Heart left ventricle (tissue), 16 donors: ENCODE results near the gene ZFAND3. TPM values are rescaled to one million over a fixed set of nuclear protein-coding genes. Genes with fewer than 3 reads are reported as not detected.
A peak's percentile ranks its signal among the peaks of the same experiment; 100 is the strongest.

Experiments used
- ATAC-seq, 4 donors: fragments of 200-7000 bp; cut with Tn5 transposase; one replicate each; pipeline ENCODE4 v1.9.1; 2020 to 2022; ENCODE audit warnings: moderate library complexity in 4 of 4, mild to moderate bottlenecking in 3 of 4, moderate number of reproducible peaks in 1 of 4
- DNase-seq, 5 donors: peaks; one replicate each; pipeline ENCODE4 v3.0.0-alpha.2; 2020
- H3K27ac ChIP-seq, 12 donors: fragments of 200-600 bp; sonication (generic) in 4 of 12; one replicate each; pipeline versions ENCODE4 v1.5.0 to v1.8.0; 2016 to 2022; ENCODE audit warnings: mild to moderate bottlenecking in 2 of 12
- H3K27me3 ChIP-seq, 9 donors: fragments of 200-600 bp; sonication (generic) in 2 of 9; one replicate each; pipeline versions ENCODE4 v1.5.1 to v1.8.0; 2016 to 2022; ENCODE audit warnings: mild to moderate bottlenecking in 3 of 9
- H3K36me3 ChIP-seq, 9 donors: fragments of 200-600 bp; sonication (generic) in 2 of 9; one replicate each; pipeline versions ENCODE4 v1.5.0 to v1.8.0; 2018 to 2022; ENCODE audit warnings: mild to moderate bottlenecking in 2 of 9
- H3K4me1 ChIP-seq, 12 donors: fragments of 200-600 bp; sonication (generic) in 4 of 12; one replicate each; pipeline versions ENCODE4 v1.5.0 to v1.8.0; 2016 to 2022; ENCODE audit warnings: mild to moderate bottlenecking in 3 of 12
- H3K4me3 ChIP-seq, 12 donors: fragments of 200-600 bp; sonication (generic) in 4 of 12; one replicate each; pipeline versions ENCODE4 v1.5.0 to v1.8.0; 2017 to 2022; ENCODE audit warnings: mild to moderate bottlenecking in 9 of 12, moderate library complexity in 4 of 12
- H3K9me3 ChIP-seq, 12 donors: fragments of 200-600 bp; sonication (generic) in 4 of 12; one replicate each; pipeline versions ENCODE4 v1.5.0 to v1.8.0; 2016 to 2022; ENCODE audit warnings: mild to moderate bottlenecking in 1 of 12
- CTCF ChIP-seq, 12 donors: fragments of 200-600 bp; sonication (generic) in 4 of 12; IDR thresholded peaks; one replicate each; pipeline versions ENCODE4 v1.5.0 to v1.8.0; 2018 to 2022; ENCODE audit warnings: antibody characterized with exemption in 12 of 12, mild to moderate bottlenecking in 5 of 12
- POLR2A ChIP-seq, 2 donors: fragments of 450-650 bp; IDR thresholded peaks; one replicate each; pipeline ENCODE4 v1.6.1; 2017; ENCODE audit warnings: antibody characterized with exemption in 2 of 2, mild to moderate bottlenecking in 2 of 2, moderate library complexity in 2 of 2
- WGBS, 4 donors: extraction: QIAGEN DNeasy Blood & Tissue Kit in 2 of 4; methylation state at CpG; one replicate each; pipeline versions ENCODE4 v1.1.5 to v1.1.7; 2013 to 2018; 5-methylcytosine and 5-hydroxymethylcytosine counted together
- intact Hi-C, 10 donors: fragments of 100-400 bp; cut with DNase I; formaldehyde crosslinking; loops; one replicate each; pipeline versions ENCODE4 v1.11.1 to v1.14.2; 2022
- polyA plus RNA-seq, 2 donors: library from polyadenylated mRNA; stranded (reverse); fragments of 200-250 nt; gene quantifications; one replicate each; pipeline ENCODE4 v1.2.3, GENCODE V29; 2013
- total RNA-seq, 9 donors: library from RNA; depleted of rRNA in 2 of 9; stranded (reverse); fragments of >200 nt in 2 of 9; fragmentation: NEBNext Ultra II Directional in 3 of 9; extraction: Animal tissue kit (Norgen Biotek cat#: 25700) in 3 of 9; gene quantifications; one replicate each; pipeline versions ENCODE4 v1.1.0 to v1.2.4, GENCODE V29; 2016 to 2023
- donor health status: ischemic (EF 13 %, LVEDD 7.1; RV severe dilation, severe dysfunction).
- donor health status: healthy with polysubstance abuse.
- donor health status: DM: no; HTN: yes; CAD: no.
- donor health status: DM: no; HTN: no; CAD: no.
- donor health status: ischemic (EF 25% LVEDD 6.9; RV normal size, moderate dysfunction).
- donor health status: ischemic (EF 25% LVEDD 5.7; RV mildly dilated, moderate dysfunction).
- donor health status: healthy.
- donor health status: DM: yes; HTN: yes; CAD: no.
- donor health status: ischemic (EF 35%, LVEDD 5.7; RV mildly dilated, moderate dysfunction).
- donor health status: nonischemic (EF 11% LVEDD 7.7; RV severe dilation, severe dysfunction).
- donor health status: DM: yes; HTN: yes; CAD: no.
- donor health status: PGD.
- donor health status: ischemic (EF 29% LVEDD 5.4; RV normal size, mild dysfunction).
- donor health status: nonischemic (EF 23%, LVEDD 6.1; RV moderate dilation, normal function).

The ZFAND3 gene
- total and polyA plus RNA-seq, 11 donors, result 29.1 to 114 (median 88.2) TPM

GRCh38 chr6:38173909-38174308, 354.4 kb downstream of the ZFAND3 start:
- Histone ChIP-seq H3K9me3 (no peaks in the 10 kb centered on the region), H3K4me3 (no peak overlapping the region), H3K27me3 (no peaks in the 10 kb centered on the region), H3K4me1 (peaks cover 0 to 3% (median 0%) of the 10 kb centered on the region in 12 donors), H3K27ac (no peak overlapping the region), H3K36me3 (peaks cover 0 to 10% (median 0%) of the 10 kb centered on the region in 9 donors)
- ATAC-seq (no peak), DNase-seq (peak in 1 of 5 donors; percentile 7)
- intact Hi-C loops, result loop anchor here in 1 of 10 donors (10.0 kb wide), 1 partner anchor 321 kb away; no protein-coding TSS in a partner anchor
- WGBS, 4 donors, result 95 to 97% (median 96%) methylated on average over 11 of the region's 11 CpGs
- TF ChIP-seq POLR2A (IDR thresholded peaks at IDR 0.05), result no peak
- no peak for TF ChIP-seq CTCF (IDR thresholded peaks at IDR 0.05)

GRCh38 chr6:38174315-38174714, 354.8 kb downstream of the ZFAND3 start:
- WGBS, 4 donors, result 95 to 100% (median 96%) methylated on average over 8 of the region's 8 CpGs
- intact Hi-C loops, result loop anchor here in 1 of 10 donors (10.0 kb wide), 1 partner anchor 320 kb away; no protein-coding TSS in a partner anchor
- TF ChIP-seq CTCF (IDR thresholded peaks at IDR 0.05) (no peak), POLR2A (IDR thresholded peaks at IDR 0.05) (no peak)
- Histone ChIP-seq H3K27me3 (no peaks in the 10 kb centered on the region), H3K9me3 (no peaks in the 10 kb centered on the region), H3K4me3 (no peak overlapping the region), H3K27ac (no peak overlapping the region), H3K36me3 (peaks cover 0 to 10% (median 0%) of the 10 kb centered on the region in 9 donors), H3K4me1 (peaks cover 0 to 3% (median 0%) of the 10 kb centered on the region in 12 donors)
- DNase-seq, result peak in 1 of 5 donors; percentile 11
- ATAC-seq, result no peak

- intact Hi-C loops, result loop anchor here in 1 of 10 donors (10.0 kb wide), 1 partner anchor 320 kb away; no protein-coding TSS in a partner anchor
- peak in 1 of 5 donors; percentile 43 for DNase-seq
Measured at GRCh38 chr6:38174806-38175495, 355.4 kb downstream of the ZFAND3 start.

More at GRCh38 chr6:38174806-38175495, 355.4 kb downstream of the ZFAND3 start:
- H3K27me3 ChIP-seq, result no peaks in the 10 kb centered on the region
- H3K4me3 ChIP-seq, result no peak overlapping the region
- no peak overlapping the region for H3K27ac ChIP-seq
- WGBS, 4 donors, result 97 to 99% (median 97%) methylated on average over 21 to 22 of the region's 22 CpGs
- ATAC-seq, result no peak
- peaks cover 0 to 10% (median 0%) of the 10 kb centered on the region in 9 donors for H3K36me3 ChIP-seq
- H3K4me1 ChIP-seq, result peaks cover 0 to 3% (median 0%) of the 10 kb centered on the region in 12 donors
- no peaks in the 10 kb centered on the region for H3K9me3 ChIP-seq
- TF ChIP-seq CTCF (IDR thresholded peaks at IDR 0.05) (no peak), POLR2A (IDR thresholded peaks at IDR 0.05) (no peak)
